HG03439 (cell line): Measurements from ENCODE around the gene ZHX3.

ENCODE experiments used
- ATAC-seq: cut with Tn5 transposase; IDR thresholded peaks from one replicate; pipeline ENCODE4 v1.9.1; 2021; ENCODE audit warnings: mild to moderate bottlenecking, moderate library complexity; ENCODE audit not compliant: unreplicated experiment

Gene ZHX3

GRCh38 chr20:41174373-41174772 is 143.2 kb downstream of the ZHX3 start:
- ATAC-seq: no peak

GRCh38 chr20:41173791-41174341 is 143.7 kb downstream of the ZHX3 start:
- no peak for ATAC-seq

- no peak for ATAC-seq
Measured at GRCh38 chr20:41173161-41173721, 144.3 kb downstream of the ZHX3 start.

GRCh38 chr20:41172296-41173140 is 145.0 kb downstream of the ZHX3 start:
- ATAC-seq: no peak

- no peak for ATAC-seq
Measured at GRCh38 chr20:41171736-41172295, 145.7 kb downstream of the ZHX3 start.

- ATAC-seq: no peak
Measured at GRCh38 chr20:41170386-41171105, 147.0 kb downstream of the ZHX3 start.

GRCh38 chr20:41169791-41170351 is 147.7 kb downstream of the ZHX3 start:
- ATAC-seq: no peak

GRCh38 chr20:41169162-41169690 is 148.3 kb downstream of the ZHX3 start:
- ATAC-seq: no peak

GRCh38 chr20:41168281-41169161 is 149.0 kb downstream of the ZHX3 start:
- no peak for ATAC-seq

- no peak for ATAC-seq
Measured at GRCh38 chr20:41167481-41168253, 149.9 kb downstream of the ZHX3 start.

GRCh38 chr20:41167118-41167470 is 150.4 kb downstream of the ZHX3 start:
- no peak for ATAC-seq

- no peak for ATAC-seq
Measured at GRCh38 chr20:41166201-41167117, 151.1 kb downstream of the ZHX3 start.

- no peak for ATAC-seq
Measured at GRCh38 chr20:41165001-41165882, 152.3 kb downstream of the ZHX3 start.

GRCh38 chr20:41163821-41164220 is 153.7 kb downstream of the ZHX3 start:
- ATAC-seq: no peak

GRCh38 chr20:41162396-41162795 is 155.1 kb downstream of the ZHX3 start:
- ATAC-seq: no peak

- no peak for ATAC-seq
Measured at GRCh38 chr20:41161886-41162285, 155.6 kb downstream of the ZHX3 start.

- no peak for ATAC-seq
Measured at GRCh38 chr20:41160686-41161085, 156.8 kb downstream of the ZHX3 start.
